Keratinocyte (primary cell): ENCODE results near the gene SLC12A5. TPM values are rescaled to one million over a fixed set of nuclear protein-coding genes. Genes with fewer than 3 reads are reported as not detected.

Experiments used
- DNase-seq: peaks from one replicate; pipeline ENCODE4 v3.0.0-alpha.2; 2011; ENCODE audit warnings: low read depth, missing footprints, low spot score
- FAIRE-seq: peaks from 2 replicates; lab custom pipeline; 2011; peaks lifted over from hg19 to GRCh38; lab: Jason Lieb, UNC
- H2AFZ ChIP-seq: 2 replicates; pipeline ENCODE4 v1.6.0; 2012; ENCODE audit warnings: low read length, control low read depth, inconsistent platforms; ENCODE audit not compliant: control insufficient read depth
- H3K27ac ChIP-seq: 2 replicates; pipeline ENCODE4 v1.5.1; 2011; ENCODE audit warnings: low read length; ENCODE audit not compliant: control insufficient read depth, insufficient read depth
- H3K27me3 ChIP-seq: 3 replicates; pipeline ENCODE4 v1.6.0; 2011; ENCODE audit warnings: low read length; ENCODE audit not compliant: control insufficient read depth, insufficient read depth; ENCODE audit errors: extremely low read depth
- H3K36me3 ChIP-seq, 2 experiments: 2 replicates in 1 of 2; 3 replicates in 1 of 2; pipeline ENCODE4 v1.5.1; 2011; ENCODE audit warnings: low read length in 2 of 2, mild to moderate bottlenecking in 1 of 2; ENCODE audit not compliant: control insufficient read depth in 2 of 2, insufficient read depth in 2 of 2; ENCODE audit errors: extremely low read depth in 1 of 2
- H3K4me1 ChIP-seq: 3 replicates; pipeline ENCODE4 v1.5.1; 2011; ENCODE audit warnings: low read length; ENCODE audit not compliant: control insufficient read depth, insufficient read depth; ENCODE audit errors: extremely low read depth
- H3K4me2 ChIP-seq: 3 replicates; pipeline ENCODE4 v1.6.0; 2011; ENCODE audit warnings: low read depth, low read length; ENCODE audit not compliant: control insufficient read depth, insufficient read depth; ENCODE audit errors: extremely low read depth
- H3K4me3 ChIP-seq, 3 experiments: fragments of 200-600 bp in 1 of 3; sonication (generic) in 1 of 3; 2 replicates in 2 of 3; 3 replicates in 1 of 3; pipeline ENCODE4 v1.5.1; 2011 to 2016; ENCODE audit warnings: low read length in 3 of 3, mild to moderate bottlenecking in 3 of 3, control low read depth in 2 of 3, inconsistent platforms in 1 of 3, low read depth in 1 of 3, mixed read lengths in 1 of 3, mixed run types in 1 of 3, moderate library complexity in 1 of 3; ENCODE audit not compliant: control insufficient read depth in 2 of 3, insufficient read depth in 2 of 3; ENCODE audit errors: extremely low read depth in 1 of 3
- H3K79me2 ChIP-seq: 2 replicates; pipeline ENCODE4 v1.6.0; 2012; ENCODE audit warnings: low read length; ENCODE audit not compliant: control insufficient read depth, insufficient read depth
- H3K9ac ChIP-seq: 3 replicates; pipeline ENCODE4 v1.6.0; 2011; ENCODE audit warnings: low read length; ENCODE audit not compliant: control insufficient read depth, insufficient read depth; ENCODE audit errors: extremely low read depth
- H3K9me1 ChIP-seq: 3 replicates; pipeline ENCODE4 v1.6.0; 2011; ENCODE audit warnings: low read length; ENCODE audit not compliant: control insufficient read depth, insufficient read depth; ENCODE audit errors: extremely low read depth
- H3K9me3 ChIP-seq: 2 replicates; pipeline ENCODE4 v1.5.1; 2012; ENCODE audit warnings: low read depth, low read length; ENCODE audit not compliant: control insufficient read depth
- H4K20me1 ChIP-seq: 3 replicates; pipeline ENCODE4 v1.6.0; 2011; ENCODE audit warnings: low read length; ENCODE audit not compliant: control insufficient read depth, insufficient read depth; ENCODE audit errors: extremely low read depth
- CTCF ChIP-seq, 3 experiments: IDR thresholded peaks in 1 of 3; conservative IDR thresholded peaks in 1 of 3; optimal IDR thresholded peaks in 1 of 3; 2 replicates in 2 of 3; 3 replicates in 1 of 3; pipeline versions ENCODE3 to v1.5.1; 2011; ENCODE audit warnings: low read length in 3 of 3, mild to moderate bottlenecking in 3 of 3, moderate library complexity in 2 of 3, control low read depth in 1 of 3, inconsistent platforms in 1 of 3; ENCODE audit not compliant: insufficient read depth in 2 of 3; ENCODE audit errors: extremely low read depth in 1 of 3
- EZH2 ChIP-seq: IDR thresholded peaks from one replicate; pipeline ENCODE4 v1.6.1; 2012; ENCODE audit warnings: inconsistent platforms, mild to moderate bottlenecking, low read length, moderate library complexity
- dilution Hi-C: fragments of 300-500 bp; cut with MboI; formaldehyde crosslinking; loops from one replicate; pipeline ENCODE4 v1.7.0; 2020; ENCODE audit warnings: low sequenced_read_pairs; ENCODE audit not compliant: extremely low pct_ligation_motif_present
- polyA plus RNA-seq, 5 experiments: library from polyadenylated mRNA; depleted of rRNA in 3 of 5; stranded (reverse) in 3 of 5; stranded (forward) in 1 of 5; unstranded in 1 of 5; fragments of >200 nt; gene quantifications; 1 replicate in 1 of 5; 2 replicates in 3 of 5; 3 replicates in 1 of 5; pipeline versions ENCODE4 v1.2.1 to v1.2.3, GENCODE V29; 2011 to 2012; ENCODE audit warnings: missing spikeins in 2 of 5, low read depth in 1 of 5, low replicate concordance in 1 of 5

The SLC12A5 gene
- polyA plus RNA-seq, 1 donor (not counting 4 experiments of a cell fraction or from before 2014, with no cell fraction given): not detected

- dilution Hi-C loops: no loop called here
- Histone ChIP-seq H3K4me2 (no peak overlapping the region), H3K9ac (no peak overlapping the region), H3K79me2 (no peaks in the 10 kb centered on the region), H3K9me3 (no peaks in the 10 kb centered on the region), H3K4me3 (no peak overlapping the region), H2AFZ (no peak overlapping the region), H3K27me3 (peaks cover 6% of the 10 kb centered on the region), H4K20me1 (no peaks in the 10 kb centered on the region), H3K9me1 (no peaks in the 10 kb centered on the region), H3K27ac (no peak overlapping the region), H3K4me1 (no peaks in the 10 kb centered on the region), H3K36me3 (no peaks in the 10 kb centered on the region)
- no peak for FAIRE-seq
- DNase-seq: no peak
- TF ChIP-seq CTCF (optimal IDR thresholded peaks at IDR 0.05 in 1 of 3, IDR thresholded peaks at IDR 0.05 in 1 of 3, conservative IDR thresholded peaks at IDR 0.05 in 1 of 3; ENCODE audit: extremely low read depth in 1 of 3, insufficient read depth in 2 of 3, low read length in 3 of 3) (no peak), EZH2 (no peak)
Observed at GRCh38 chr20:46043556-46043955, 14.5 kb downstream of the SLC12A5 start.

GRCh38 chr20:46044896-46045295, 15.9 kb downstream of the SLC12A5 start:
- Histone ChIP-seq H4K20me1 (no peaks in the 10 kb centered on the region), H3K9me3 (no peaks in the 10 kb centered on the region), H3K27me3 (peaks cover 6% of the 10 kb centered on the region), H2AFZ (no peak overlapping the region), H3K4me3 (no peak overlapping the region), H3K4me2 (no peak overlapping the region), H3K36me3 (no peaks in the 10 kb centered on the region), H3K27ac (no peak overlapping the region), H3K79me2 (no peaks in the 10 kb centered on the region), H3K9me1 (no peaks in the 10 kb centered on the region), H3K4me1 (no peaks in the 10 kb centered on the region), H3K9ac (no peak overlapping the region)
- FAIRE-seq: no peak
- TF ChIP-seq CTCF (optimal IDR thresholded peaks at IDR 0.05 in 1 of 3, IDR thresholded peaks at IDR 0.05 in 1 of 3, conservative IDR thresholded peaks at IDR 0.05 in 1 of 3; ENCODE audit: extremely low read depth in 1 of 3, insufficient read depth in 2 of 3, low read length in 3 of 3) (no peak), EZH2 (no peak)
- dilution Hi-C loops: no loop called here
- DNase-seq: no peak
